K562 (cell line): ENCODE data around the gene HBP1. TPM values are rescaled to one million over a fixed set of nuclear protein-coding genes. Genes with fewer than 3 reads are reported as not detected.

Experiments
- ATAC-seq: fragments of 200-7000 bp; cut with Tn5 transposase; 3 replicates; pipeline ENCODE4 v1.9.1; 2020; ENCODE audit warnings: moderate library complexity
- BruUV-seq: library from RNA; stranded (reverse); fragments of 400-500 nt; replicated peaks from 2 replicates; lab custom pipeline; 2021; lab: Mats Ljungman, UMichigan
- CTCF ChIA-PET: fragments of 300-600 bp; formaldehyde crosslinking; extraction: SDS; loops from one replicate; lab custom pipeline; 2021; ENCODE audit warnings: low intra/inter-chr PET ratio; lab: Yijun Ruan, JAX
- POLR2A ChIA-PET: fragments of 300-600, 350-650 bp; sonication (Branson Sonifier 250); formaldehyde crosslinking; extraction: SDS; loops from one replicate; lab custom pipeline; 2021; ENCODE audit warnings: antibody characterized with exemption, inconsistent platforms; lab: Yijun Ruan, JAX
- DNase-seq, 4 experiments: peaks; one replicate each; pipeline versions ENCODE4 v3.0.0 to v3.0.0-alpha.2; 2011 to 2018; ENCODE audit warnings: low spot score in 3 of 4, mixed read lengths in 3 of 4; ENCODE audit errors: extremely low read depth in 1 of 4
- FAIRE-seq: peaks from 2 replicates; lab custom pipeline; 2011; peaks lifted over from hg19 to GRCh38; lab: Jason Lieb, UNC
- H2AFZ ChIP-seq: 2 replicates; pipeline ENCODE4 v1.6.0; 2011; ENCODE audit warnings: low read depth, low read length, control low read depth, inconsistent platforms
- H3K27ac ChIP-seq: fragments of 200-600 bp; 3 replicates; pipeline ENCODE4 v1.8.0; 2011; ENCODE audit warnings: low read depth, mild to moderate bottlenecking, control low read depth, inconsistent platforms, low read length, moderate library complexity, mixed read lengths; ENCODE audit errors: extremely low read depth
- H3K27me3 ChIP-seq, 2 experiments: fragments of 300-600 bp in 1 of 2; 2 replicates in 1 of 2; 3 replicates in 1 of 2; pipeline versions ENCODE4 v1.6.0 to v1.8.0; 2011; ENCODE audit warnings: inconsistent platforms in 2 of 2, low read length in 2 of 2, mild to moderate bottlenecking in 1 of 2, mixed read lengths in 1 of 2, moderate library complexity in 1 of 2; ENCODE audit not compliant: control insufficient read depth in 2 of 2, insufficient read depth in 2 of 2
- H3K36me3 ChIP-seq: fragments of 300-600 bp; 3 replicates; pipeline ENCODE4 v1.8.0; 2011; ENCODE audit warnings: mild to moderate bottlenecking, low read length, inconsistent platforms; ENCODE audit not compliant: control insufficient read depth, insufficient read depth
- H3K4me1 ChIP-seq, 2 experiments: fragments of 200-600 bp in 1 of 2; replicated peaks in 1 of 2; 2 replicates in 1 of 2; 3 replicates in 1 of 2; pipeline versions ENCODE4 v1.5.1 to v1.8.0; 2011; ENCODE audit warnings: inconsistent platforms in 2 of 2, low read length in 2 of 2, mild to moderate bottlenecking in 1 of 2, mixed read lengths in 1 of 2, moderate library complexity in 1 of 2; ENCODE audit not compliant: control insufficient read depth in 2 of 2, insufficient read depth in 2 of 2
- H3K4me2 ChIP-seq: 2 replicates; pipeline ENCODE4 v1.6.1; 2011; ENCODE audit warnings: low read length, control low read depth, inconsistent platforms, mixed read lengths; ENCODE audit not compliant: insufficient read depth
- H3K4me3 ChIP-seq: fragments of 200-600 bp; sonication (generic), shearing (Covaris generic); 2 replicates; pipeline ENCODE4 v1.5.1; 2016; ENCODE audit warnings: control low read depth, inconsistent platforms
- H3K79me2 ChIP-seq: fragments of 200-600 bp; 3 replicates; pipeline ENCODE4 v1.8.0; 2011; ENCODE audit warnings: low read length, inconsistent platforms; ENCODE audit not compliant: control insufficient read depth, insufficient read depth
- H3K9ac ChIP-seq, 2 experiments: 2 replicates each; pipeline versions ENCODE4 v1.6.0 to v1.6.1; 2011; ENCODE audit warnings: low read depth in 2 of 2, low read length in 2 of 2, control low read depth in 1 of 2, inconsistent platforms in 1 of 2, mild to moderate bottlenecking in 1 of 2, mixed read lengths in 1 of 2; ENCODE audit not compliant: insufficient read depth in 1 of 2
- H3K9me1 ChIP-seq: one replicate; pipeline ENCODE4 v1.6.0; 2011; ENCODE audit warnings: inconsistent platforms, mild to moderate bottlenecking, low read length, moderate library complexity; ENCODE audit not compliant: control insufficient read depth, insufficient read depth
- H3K9me3 ChIP-seq: replicated peaks from 2 replicates; pipeline ENCODE4 v1.5.1; 2011; ENCODE audit warnings: low read depth, low read length, inconsistent platforms; ENCODE audit not compliant: control insufficient read depth, insufficient read depth
- H4K20me1 ChIP-seq: replicated peaks from 2 replicates; pipeline ENCODE4 v1.6.1; 2011; ENCODE audit warnings: low read length, inconsistent platforms, mixed read lengths; ENCODE audit not compliant: control insufficient read depth, insufficient read depth
- DLX4 ChIP-seq: fragments of 250-450 bp; sonication (Bioruptor Pico); IDR thresholded peaks from 2 replicates; pipeline ENCODE4 v1.6.1; 2021; ENCODE audit warnings: mild to moderate bottlenecking
- E2F5 ChIP-seq: sonication (generic); formaldehyde crosslinking; IDR thresholded peaks from 2 replicates; pipeline ENCODE4 v1.8.0; 2022; ENCODE audit warnings: mild to moderate bottlenecking, missing genetic modification reagents
- E4F1 ChIP-seq: fragments of 250-450 bp; sonication (Bioruptor Pico); IDR thresholded peaks from 2 replicates; pipeline ENCODE4 v1.5.0; 2021; ENCODE audit warnings: mild to moderate bottlenecking, borderline replicate concordance
- MYNN ChIP-seq, 2 experiments: sonication (generic); formaldehyde crosslinking in 1 of 2; IDR thresholded peaks; 2 replicates each; pipeline versions ENCODE4 v1.5.0 to v1.6.1; 2016 to 2020; ENCODE audit warnings: antibody characterized with exemption in 1 of 2, missing genetic modification reagents in 1 of 2
- NFXL1 ChIP-seq: fragments of 450-650 bp; formaldehyde crosslinking; IDR thresholded peaks from 2 replicates; pipeline ENCODE4 v1.4.0; 2021; ENCODE audit warnings: mild to moderate bottlenecking
- RAD21 ChIP-seq, 2 experiments: fragments of 250-450 bp in 1 of 2; fragments of 450-650 bp in 1 of 2; sonication (Bioruptor Pico) in 1 of 2; formaldehyde crosslinking in 1 of 2; IDR thresholded peaks in 1 of 2; conservative IDR thresholded peaks in 1 of 2; 2 replicates each; pipeline versions ENCODE4 v1.4.0 to v1.8.0; 2020 to 2022; ENCODE audit warnings: mild to moderate bottlenecking in 2 of 2, moderate library complexity in 1 of 2
- RBM25 ChIP-seq: fragments of 200-400 bp; formaldehyde crosslinking; IDR thresholded peaks from 2 replicates; pipeline ENCODE4 v1.6.1; 2018; ENCODE audit warnings: low read length, low read depth, moderate library complexity; ENCODE audit not compliant: severe bottlenecking
- SAP30 ChIP-seq: fragments of 200-600 bp; sonication (generic); IDR thresholded peaks from 2 replicates; pipeline ENCODE4 v1.6.1; 2012; ENCODE audit warnings: borderline replicate concordance, low read depth, mild to moderate bottlenecking, moderate library complexity, low read length, control low read depth, inconsistent platforms; ENCODE audit not compliant: insufficient read depth, poor library complexity, severe bottlenecking
- TCF3 ChIP-seq: sonication (generic); formaldehyde crosslinking; IDR thresholded peaks from 2 replicates; pipeline ENCODE4 v1.4.0; 2020; ENCODE audit warnings: mild to moderate bottlenecking, missing genetic modification reagents
- ZNF830 ChIP-seq: fragments of 250-450 bp; sonication (Bioruptor Pico); IDR thresholded peaks from 2 replicates; pipeline ENCODE4 v1.5.0; 2021; ENCODE audit warnings: mild to moderate bottlenecking
- WGBS: fragments of 100-300 bp; shearing (Covaris generic); methylation state at CpG from one replicate; pipeline ENCODE4 v1.1.6; 2016; ENCODE audit warnings: low coverage, mixed read lengths; ENCODE audit not compliant: insufficient coverage; ENCODE audit errors: missing lambda C conversion rate; 5-methylcytosine and 5-hydroxymethylcytosine counted together
- in situ Hi-C: fragments of 300-500 bp; cut with MboI; formaldehyde crosslinking; loops from 4 replicates; pipeline ENCODE4 v1.15.0; 2018; ENCODE audit warnings: inconsistent platforms, mixed read lengths
- intact Hi-C: fragments of 100-400 bp; cut with micrococcal nuclease; formaldehyde crosslinking; loops from 2 replicates; pipeline ENCODE4 v1.14.2; 2022
- polyA plus RNA-seq, 8 experiments: library from polyadenylated mRNA; depleted of rRNA in 4 of 8; stranded (reverse) in 5 of 8; unstranded in 3 of 8; fragments of >200 nt; fragmentation: Nextera tagmentation in 2 of 8; fragmentation: Illumina TruSeq in 1 of 8; extraction: Ambion mirVana in 2 of 8; extraction: Trizol in 1 of 8; gene quantifications; 2 replicates each; pipeline versions ENCODE4 v1.2.1 to v1.2.3, GENCODE V29; 2011 to 2014; ENCODE audit warnings: inconsistent platforms in 1 of 8, missing spikeins in 1 of 8
- total RNA-seq, 7 experiments: library from RNA; depleted of rRNA in 6 of 7; stranded (reverse); fragments of >200 nt in 6 of 7; fragmentation: Illumina TruSeq in 2 of 7; extraction: Trizol in 2 of 7; gene quantifications; 2 replicates each; pipeline versions ENCODE4 v1.2.1 to v1.2.3, GENCODE V29; 2011 to 2021; ENCODE audit warnings: low replicate concordance in 1 of 7

The HBP1 gene
- total and polyA plus RNA-seq, 9 of the 15 experiments (the other 6 are each of a cell fraction or from before 2014, with no cell fraction given), result 18.7 to 59.9 (median 27.0) TPM

- Histone ChIP-seq H3K9me1 (no peaks in the 10 kb centered on the region), H2AFZ (no peak overlapping the region), H3K4me2 (no peak overlapping the region), H3K79me2 (no peaks in the 10 kb centered on the region), H3K4me3 (no peak overlapping the region), H4K20me1 (no peaks in the 10 kb centered on the region), H3K9me3 (no peaks in the 10 kb centered on the region), H3K36me3 (peaks cover 9% of the 10 kb centered on the region; the same call in 1 of the 3 replicates), H3K27me3 (no peaks in the 10 kb centered on the region), H3K9ac (no peak overlapping the region), H3K27ac (no peak overlapping the region), H3K4me1 (no peaks in the 10 kb centered on the region; a peak in 2 of 5 replicates)
- in situ Hi-C loops, result no loop called here
- POLR2A ChIA-PET, result no interaction called here
- CTCF ChIA-PET, result no interaction called here
- ATAC-seq (no peak), FAIRE-seq (no peak), DNase-seq (no peak)
- WGBS, result 84% methylated on average over 7 of the region's 7 CpGs
- BruUV-seq, result no TSS peak
- TF ChIP-seq E2F5 (CRISPR knock-in tag) (no peak), ZNF830 (no peak), RBM25 (no peak), NFXL1 (CRISPR knock-in tag) (no peak)
- TF ChIP-seq, all 486 proteins: peak for 0
- intact Hi-C loops, result no loop called here
Measured at GRCh38 chr7:107232568-107233090, 63.8 kb downstream of the HBP1 start.

- FAIRE-seq (no peak), ATAC-seq (no peak; the same call in 1 of the 3 replicates), DNase-seq (no peak)
- no peak overlapping the region for H2AFZ ChIP-seq
- ChIA-PET CTCF (interaction anchor here (0.6 kb wide), 1 partner anchor 492 kb away, joined by 3 read pairs; no protein-coding TSS in a partner anchor), POLR2A (no interaction called here)
- no peak overlapping the region for H3K27ac ChIP-seq
- BruUV-seq, result no TSS peak
- no peaks in the 10 kb centered on the region for H3K79me2 ChIP-seq
- in situ Hi-C loops (no loop called here), intact Hi-C loops (no loop called here)
- no peaks in the 10 kb centered on the region for H3K9me1 ChIP-seq
- H4K20me1 ChIP-seq, result no peaks in the 10 kb centered on the region
- H3K4me3 ChIP-seq, result no peak overlapping the region
- WGBS, result 79% methylated on average over 4 of the region's 4 CpGs
- H3K4me1 ChIP-seq, result no peaks in the 10 kb centered on the region; a peak in 2 of 5 replicates
- H3K4me2 ChIP-seq, result no peak overlapping the region
- H3K9ac ChIP-seq, result peak overlapping the region in 1 of 2 experiments; percentile 33; a peak in 1 of 4 replicates
- H3K9me3 ChIP-seq, result no peaks in the 10 kb centered on the region
- TF ChIP-seq TCF3 (CRISPR knock-in tag) (no peak), E4F1 (CRISPR knock-in tag) (no peak), DLX4 (CRISPR knock-in tag) (no peak), RAD21 (CRISPR knock-in tag; conservative IDR thresholded peaks at IDR 0.05 in 1 of 2, IDR thresholded peaks at IDR 0.05 in 1 of 2) (peak in 1 of 2 experiments; percentile 29; a peak in 2 of 4 replicates), SAP30 (no peak), MYNN (IDR thresholded peaks at IDR 0.05) (no peak), MYNN (CRISPR knock-in tag; IDR thresholded peaks at IDR 0.05) (no peak)
- peaks cover 9% of the 10 kb centered on the region; the same call in 1 of the 3 replicates for H3K36me3 ChIP-seq
- no peaks in the 10 kb centered on the region for H3K27me3 ChIP-seq
Measured at GRCh38 chr7:107233174-107233573, 64.4 kb downstream of the HBP1 start.
